ENCODE results near the gene GNAO1.

- no peak for TF ChIP-seq CTCF (IDR thresholded peaks at IDR 0.05)
- TF ChIP-seq POLR2A (IDR thresholded peaks at IDR 0.05): no peak
Measured at GRCh38 chr16:56348168-56349085, 157.1 kb downstream of the GNAO1 start.
